ENCODE results near the gene TF.
A peak's percentile ranks its signal among the peaks of the same experiment; 100 is the strongest.
"Not testable (repeated sequence)": the region's sequence is repeated elsewhere in the genome, so short reads cannot be mapped to it uniquely, and the experiment has no call there.

TF gene

DNA sequence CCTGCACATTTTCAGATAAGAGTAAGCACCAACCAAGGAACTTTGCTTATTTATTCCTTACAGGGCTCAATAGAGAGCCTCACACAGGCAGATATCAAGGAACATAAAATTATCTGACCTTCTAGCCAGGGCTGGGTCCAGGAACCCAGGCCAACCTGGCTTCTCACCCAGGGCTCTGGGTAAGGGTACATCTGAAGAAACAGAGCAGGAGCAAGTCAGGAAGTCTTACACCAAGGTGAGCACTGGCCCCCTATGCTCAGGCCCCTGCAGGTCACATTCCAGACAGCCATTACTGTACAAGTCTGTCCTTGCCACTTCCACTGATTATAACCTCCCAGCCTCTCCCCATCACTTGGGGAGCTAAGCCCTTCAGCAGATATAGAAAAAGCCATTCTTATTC lies 19.1 kb downstream of the TF start:
- DNase-seq (ENCODE audit: low read depth) = no peak

DNA sequence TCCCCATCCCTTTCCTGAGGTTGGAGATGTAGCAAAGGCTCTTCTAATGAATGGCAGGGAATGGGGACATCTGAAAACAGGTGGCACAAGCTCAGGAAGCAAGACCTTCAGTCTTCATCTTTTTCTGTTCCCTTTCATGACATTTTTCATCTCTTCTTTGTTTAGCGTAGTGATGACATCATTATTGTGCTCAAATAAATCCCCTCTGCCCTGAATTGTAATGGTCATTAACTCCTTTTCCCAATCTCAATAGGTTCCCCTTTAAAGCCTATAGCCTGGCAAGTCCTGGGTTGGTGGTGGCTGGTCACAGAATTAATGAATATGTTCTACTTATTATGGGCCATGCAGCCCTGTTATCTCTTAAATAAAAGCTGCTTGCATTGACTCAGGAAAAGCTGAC lies 21.4 kb downstream of the TF start:
- no peak for DNase-seq (ENCODE audit: low read depth)

DNA sequence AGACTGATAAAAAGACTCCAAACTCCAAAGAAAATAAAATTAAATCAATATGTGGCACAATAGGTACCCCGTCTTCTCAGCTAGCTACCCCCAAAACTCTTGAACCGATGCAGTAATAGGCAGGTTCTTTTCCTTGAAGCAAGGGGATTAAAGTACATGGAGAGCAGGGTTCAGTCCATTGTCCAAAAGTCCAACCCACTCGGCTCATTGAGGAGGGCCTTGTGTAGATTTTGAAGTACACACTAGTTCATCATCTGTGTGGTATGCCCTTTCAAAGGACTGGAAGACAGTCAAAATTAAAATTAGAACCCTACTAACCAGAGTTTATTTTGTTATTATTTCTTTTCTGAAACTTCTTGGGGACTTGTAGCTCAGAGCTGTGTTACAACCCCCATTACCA lies 23.3 kb downstream of the TF start:
- DNase-seq (ENCODE audit: low read depth) = no peak

DNA sequence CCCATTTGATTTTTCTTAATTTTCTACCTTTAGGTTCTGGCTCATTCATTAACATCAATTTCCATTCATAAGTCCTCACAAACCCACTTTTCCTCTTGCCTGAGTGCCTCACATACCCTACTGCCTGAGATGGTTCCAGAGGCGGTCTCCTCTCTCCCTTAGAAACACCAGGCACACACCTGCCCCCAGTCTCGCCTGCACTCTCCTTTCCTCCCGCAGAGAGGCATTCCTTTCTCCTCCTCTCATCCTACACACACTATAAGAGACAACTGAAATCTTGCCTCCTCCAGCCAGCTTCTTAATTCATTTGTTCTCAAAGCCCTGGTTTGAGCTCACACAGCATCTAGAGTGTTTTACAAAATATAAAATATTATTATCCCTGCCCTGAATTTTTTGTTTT lies 27.5 kb downstream of the TF start:
- DNase-seq (ENCODE audit: low read depth) = no peak

DNA sequence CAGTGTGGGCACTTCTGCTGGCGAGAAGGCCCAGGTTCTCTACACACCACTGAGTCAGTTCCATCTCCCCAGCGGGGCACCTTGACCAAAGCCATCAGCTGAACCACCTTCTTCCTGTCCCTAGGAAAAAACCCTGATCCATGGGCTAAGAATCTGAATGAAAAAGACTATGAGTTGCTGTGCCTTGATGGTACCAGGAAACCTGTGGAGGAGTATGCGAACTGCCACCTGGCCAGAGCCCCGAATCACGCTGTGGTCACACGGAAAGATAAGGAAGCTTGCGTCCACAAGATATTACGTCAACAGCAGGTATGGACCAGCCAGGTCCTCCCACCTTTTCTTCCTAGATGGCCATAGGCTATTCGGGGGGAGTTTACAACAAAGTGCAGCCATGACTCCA lies 29.1 kb downstream of the TF start:
- no peak for DNase-seq (ENCODE audit: low read depth)

DNA sequence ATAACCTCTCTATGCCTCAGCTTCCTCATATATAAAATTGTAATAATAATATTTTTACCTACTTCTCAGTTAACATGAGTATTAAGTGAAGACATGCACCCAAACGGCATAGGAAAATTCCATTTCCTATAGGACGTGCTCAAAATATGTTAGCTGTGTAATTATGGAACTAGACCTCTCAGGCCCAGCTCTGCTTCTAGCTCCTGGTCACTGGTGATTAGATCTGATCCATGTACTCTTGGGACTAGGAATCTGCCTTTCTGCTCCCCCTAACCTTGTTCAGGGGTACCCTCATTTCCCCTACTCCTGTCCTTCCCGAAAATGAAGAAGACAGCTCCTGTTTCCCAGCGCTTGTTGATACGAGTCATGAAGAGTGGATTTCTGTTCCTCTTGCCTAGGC lies 29.6 kb downstream of the TF start:
- no peak for DNase-seq (ENCODE audit: low read depth)

DNA sequence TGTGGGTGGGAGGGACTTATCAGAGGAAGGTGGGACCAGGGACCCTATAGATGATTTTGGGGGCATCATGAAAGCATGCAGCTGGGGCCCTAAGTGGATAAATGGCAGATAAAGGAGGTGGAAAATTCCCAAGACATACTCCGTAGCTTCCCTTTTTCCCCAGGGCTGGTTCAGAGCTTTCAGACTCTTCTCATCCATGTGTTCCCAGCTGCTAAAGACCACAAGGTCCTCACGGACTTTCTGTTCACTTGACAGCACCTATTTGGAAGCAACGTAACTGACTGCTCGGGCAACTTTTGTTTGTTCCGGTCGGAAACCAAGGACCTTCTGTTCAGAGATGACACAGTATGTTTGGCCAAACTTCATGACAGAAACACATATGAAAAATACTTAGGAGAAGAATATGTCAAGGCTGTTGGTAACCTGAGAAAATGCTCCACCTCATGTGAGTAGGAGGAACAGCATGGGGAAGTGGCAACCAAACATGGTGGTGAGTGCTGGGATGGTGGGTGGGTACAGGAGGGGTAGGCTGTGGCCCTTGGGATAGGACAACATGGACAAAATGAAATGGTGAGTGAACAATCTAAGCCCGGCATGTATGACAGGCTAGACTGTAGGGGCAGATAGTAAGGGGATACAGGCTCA lies 30.7 kb downstream of the TF start:
- DNase-seq (ENCODE audit: low read depth) = no peak

DNA sequence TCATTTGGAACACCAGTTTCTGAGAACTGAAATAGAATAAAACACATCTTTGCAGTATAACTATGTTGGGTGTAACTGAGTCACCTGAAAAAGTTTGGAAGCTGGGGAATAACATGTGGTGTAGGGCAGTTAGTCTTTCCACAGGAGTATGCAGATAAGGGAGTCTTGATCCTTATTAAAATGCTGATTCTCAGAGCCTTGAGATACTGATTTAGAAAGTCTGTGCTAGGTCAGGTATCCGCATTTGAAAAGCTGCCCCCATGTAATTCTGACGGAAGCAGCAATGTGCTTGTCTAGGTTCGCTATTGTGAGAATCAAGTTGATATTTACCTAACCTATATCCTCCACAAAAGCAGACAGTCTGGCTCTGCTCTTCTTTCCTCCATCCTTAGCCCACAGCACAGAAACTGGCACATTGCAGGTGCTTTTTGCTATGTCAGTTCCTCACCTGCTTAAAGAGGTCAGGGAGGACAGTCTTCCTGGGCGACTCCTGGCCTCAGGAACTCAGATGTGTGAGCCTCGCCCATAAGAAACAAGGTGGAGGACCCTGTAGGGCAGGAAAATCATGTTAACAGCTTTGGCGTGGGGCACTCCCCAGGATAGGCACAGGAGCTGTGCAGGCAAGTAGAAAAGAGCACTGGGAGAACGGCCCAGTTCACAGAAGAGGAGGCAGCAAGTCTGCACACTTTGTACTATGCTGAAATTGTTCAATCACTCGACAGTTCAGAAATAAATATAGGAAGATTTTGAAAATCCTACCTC lies 31.8 kb downstream of the TF start:
- DNase-seq (ENCODE audit: low read depth) = no peak

DNA sequence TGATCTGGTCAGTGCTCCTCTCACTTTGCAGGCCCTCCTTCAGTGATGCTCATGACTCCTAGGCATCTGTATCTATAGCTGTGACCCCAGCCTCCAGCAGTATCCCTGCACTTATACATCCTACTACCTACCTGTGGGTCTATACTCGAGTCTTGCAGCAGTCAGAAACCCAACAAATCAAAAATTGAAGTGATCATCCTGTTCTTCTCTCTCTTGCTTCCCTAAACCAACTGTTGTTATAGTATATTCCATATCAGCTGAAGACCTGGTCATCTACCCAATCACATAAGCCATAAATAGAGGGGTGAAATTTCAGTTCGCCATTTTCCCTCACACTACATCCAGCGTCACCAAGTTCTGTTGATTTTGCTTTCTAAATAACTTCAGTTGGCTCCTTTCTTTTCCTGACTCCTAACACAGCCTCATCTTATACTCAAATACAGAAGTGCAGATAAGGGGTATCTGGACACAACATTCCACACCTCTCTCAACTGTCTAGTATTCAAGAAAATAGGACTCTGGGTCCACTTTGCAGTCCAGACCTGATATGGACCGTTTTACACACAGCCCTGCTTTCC lies 33.5 kb downstream of the TF start:
- DNase-seq (ENCODE audit: low read depth) = no peak

DNA sequence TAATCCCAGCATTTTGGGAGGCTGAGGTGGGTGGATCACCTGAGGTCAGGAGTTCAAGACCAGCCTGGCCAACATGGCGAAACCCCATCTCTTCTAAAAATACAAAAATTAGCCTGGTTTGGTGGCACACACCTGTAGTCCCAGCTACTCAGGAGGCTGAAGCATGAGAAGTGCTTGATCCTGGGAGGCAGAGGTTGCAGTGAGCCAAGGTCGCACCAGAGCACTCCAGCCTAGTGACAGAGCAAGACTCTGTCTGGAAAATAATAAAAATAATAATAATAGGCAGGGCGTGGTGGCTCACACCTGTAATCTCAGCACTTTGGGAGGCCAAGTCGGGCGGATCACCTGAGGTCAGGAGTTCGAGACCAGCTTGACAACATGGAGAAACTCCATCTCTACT lies 34.6 kb downstream of the TF start:
- not testable (repeated sequence) for DNase-seq (ENCODE audit: low read depth)

DNA sequence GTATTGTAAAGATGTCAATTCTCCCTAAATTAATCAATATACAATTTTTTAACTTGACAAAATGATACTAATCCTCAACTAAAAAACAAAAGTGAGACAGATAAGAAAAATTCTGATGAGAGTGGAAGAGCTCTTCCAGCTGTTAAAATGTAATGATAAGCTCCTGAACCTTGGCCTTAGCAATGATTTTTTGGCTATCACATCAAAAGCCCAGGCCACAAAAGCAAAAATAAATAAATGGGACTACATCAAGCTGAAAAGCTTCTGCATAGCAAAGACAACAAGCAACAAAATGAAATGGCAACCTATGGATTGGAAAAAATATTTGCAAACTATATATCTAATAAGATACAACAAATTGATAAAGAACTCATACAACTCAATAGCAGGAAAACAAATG lies 35.4 kb downstream of the TF start:
- DNase-seq (ENCODE audit: low read depth) = no peak

DNA sequence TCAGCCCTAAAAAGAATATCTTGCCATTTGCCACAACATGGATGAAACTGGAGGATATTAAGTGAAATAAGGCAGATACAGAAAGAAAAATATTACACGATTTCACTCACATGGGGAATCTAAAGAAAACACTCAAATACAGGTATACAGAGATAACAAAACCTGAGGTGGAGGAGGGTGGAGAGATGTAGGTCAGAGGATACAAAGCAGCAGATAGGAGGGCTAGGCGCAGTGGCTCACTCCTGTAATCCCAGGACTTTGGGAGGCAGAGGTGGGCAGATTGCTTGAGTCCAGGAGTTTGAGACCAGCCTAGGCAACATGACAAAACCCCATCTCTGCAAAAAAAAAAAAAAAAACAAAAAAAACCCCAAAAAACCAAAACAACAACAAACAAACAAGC lies 36.3 kb downstream of the TF start:
- no peak for DNase-seq (ENCODE audit: low read depth)

DNA sequence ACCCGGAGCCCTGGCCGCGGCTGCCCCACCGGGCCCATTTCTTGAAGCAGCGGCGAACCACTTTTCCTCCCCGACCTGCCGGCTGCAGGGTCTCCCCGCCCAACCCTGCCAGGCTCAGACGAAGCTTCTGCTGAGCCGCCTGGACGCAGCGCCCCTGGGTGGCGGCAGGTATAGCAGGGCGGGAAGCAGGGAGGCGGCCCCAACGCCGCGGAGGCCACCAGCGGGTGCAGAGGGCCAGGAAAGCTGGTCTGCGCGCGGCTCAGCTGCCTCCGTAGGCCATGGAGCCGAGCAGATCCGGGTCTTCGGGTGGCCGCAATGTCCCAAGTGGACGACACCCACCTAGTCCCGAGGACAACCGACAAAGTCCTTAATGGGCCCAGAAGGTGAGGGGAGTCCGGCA lies 37.6 kb downstream of the TF start:
- DNase-seq (ENCODE audit: low read depth) = no peak

DNA sequence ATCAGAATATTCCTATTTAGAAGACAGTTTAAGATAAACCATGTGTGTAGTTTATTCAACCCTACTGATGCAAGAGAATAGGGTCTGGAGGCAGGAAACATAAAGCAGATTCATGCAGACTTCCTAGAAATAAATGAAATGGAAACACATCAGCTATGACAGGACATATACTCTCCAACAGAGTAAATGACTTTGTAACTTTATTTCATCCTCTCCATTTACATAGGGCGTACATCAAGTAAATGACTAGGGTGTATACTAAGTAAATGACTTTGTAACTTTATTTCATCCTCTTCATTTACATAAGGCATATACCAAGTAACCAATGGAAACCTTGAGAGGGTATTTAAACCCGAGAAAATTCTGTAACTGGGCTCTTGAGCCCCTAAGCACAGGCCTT lies 41.8 kb downstream of the TF start:
- no peak for DNase-seq (ENCODE audit: low read depth)

DNA sequence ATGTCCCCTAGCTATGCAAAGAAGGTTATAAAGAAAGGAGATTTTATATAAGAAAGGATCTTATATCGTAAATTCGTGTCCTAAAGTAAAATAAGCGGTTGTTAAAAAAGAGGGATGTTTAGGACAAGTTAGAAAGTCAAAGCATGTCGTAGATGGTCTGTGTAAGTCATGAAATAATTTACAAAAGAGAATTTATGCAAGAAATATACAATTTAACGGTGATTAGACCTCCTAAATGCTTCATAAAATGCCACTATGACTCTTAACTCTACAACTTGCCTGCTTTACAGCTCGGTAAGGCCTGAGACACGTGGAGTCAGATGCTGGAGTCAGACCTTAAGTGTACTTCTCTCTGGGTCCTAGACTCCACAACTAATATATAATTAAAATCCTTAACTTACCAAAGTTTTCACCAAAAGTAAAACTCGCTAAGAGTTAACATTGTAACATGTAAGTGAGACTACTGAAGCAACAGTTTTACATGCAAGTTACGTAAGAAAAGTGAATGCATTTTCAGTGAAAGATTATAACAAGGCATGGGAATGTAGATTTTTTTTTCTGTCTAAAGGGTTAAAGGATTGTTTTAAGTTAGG lies 46.1 kb downstream of the TF start:
- DNase-seq (ENCODE audit: low read depth) = no peak

DNA sequence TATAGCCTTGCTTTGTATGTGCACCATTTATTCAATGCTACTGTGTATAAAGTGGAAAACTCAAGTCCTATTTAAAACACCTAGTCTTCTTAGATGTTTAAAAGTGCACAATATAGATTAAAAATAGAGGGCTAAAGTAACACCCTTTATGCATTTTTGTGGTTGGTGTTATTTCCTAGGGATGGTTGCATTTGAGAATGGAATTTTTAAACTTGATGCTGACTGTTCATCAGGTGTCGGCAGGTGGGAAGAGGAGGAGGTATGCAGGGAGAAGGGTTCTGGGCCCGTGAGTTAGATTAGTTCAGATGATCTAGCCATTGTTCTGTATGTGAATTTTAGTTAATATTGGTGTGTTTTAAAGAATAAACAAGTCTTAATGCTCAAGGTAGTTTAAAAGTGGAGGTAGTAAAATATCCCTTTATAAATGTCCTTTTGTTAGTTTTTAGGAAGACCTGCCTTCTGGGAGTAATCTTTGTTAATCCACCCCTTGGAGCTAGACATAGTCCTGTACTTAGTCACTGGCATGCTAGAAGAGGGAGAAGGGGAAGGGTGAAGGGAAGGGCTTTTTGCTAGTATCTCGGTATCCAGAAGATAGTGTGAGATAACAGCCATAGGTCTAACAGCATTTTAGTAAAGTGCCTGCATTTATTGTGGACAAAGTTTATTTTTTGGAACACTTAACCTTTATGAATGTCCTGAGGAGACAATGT lies 51.4 kb downstream of the TF start:
- no peak for DNase-seq (ENCODE audit: low read depth)

DNA sequence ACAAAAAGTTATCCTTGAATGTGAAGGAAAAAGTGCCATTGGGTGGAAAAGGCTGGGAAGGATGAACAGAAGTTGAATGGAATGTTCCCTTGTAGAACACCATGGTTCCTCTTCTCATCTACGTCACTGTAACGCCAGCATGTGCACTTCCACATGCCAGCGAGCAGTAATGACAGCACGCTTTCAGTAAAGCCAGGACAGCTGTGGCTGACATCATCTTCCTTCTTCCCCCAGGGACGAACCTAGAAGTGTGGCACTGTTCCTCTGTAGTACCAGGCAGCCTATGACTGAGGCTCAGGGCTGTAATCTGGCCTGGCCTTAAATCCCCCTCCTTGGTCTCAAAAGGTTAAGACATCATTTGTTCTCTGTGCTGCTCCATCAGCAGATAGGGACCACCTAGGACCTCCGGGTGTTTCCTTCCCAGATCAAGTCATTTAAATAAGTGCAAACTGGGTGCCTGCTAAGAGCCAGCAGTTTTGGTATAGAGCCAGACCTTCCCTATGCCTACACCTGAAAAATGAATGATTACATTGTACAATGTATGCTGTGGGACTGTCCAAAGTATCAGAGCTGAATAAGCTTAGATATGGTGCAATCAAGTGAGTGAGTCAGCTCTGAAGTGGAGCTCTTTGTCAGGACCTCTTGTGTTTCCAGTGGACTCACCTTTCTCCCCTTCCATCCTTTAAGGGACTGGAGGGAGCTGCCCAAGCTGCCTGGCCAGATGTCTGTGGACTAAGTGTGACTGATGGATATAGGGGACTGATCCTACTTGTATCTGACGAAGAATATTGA lies 53.8 kb downstream of the TF start:
- DNase-seq (ENCODE audit: low read depth) = no peak

DNA sequence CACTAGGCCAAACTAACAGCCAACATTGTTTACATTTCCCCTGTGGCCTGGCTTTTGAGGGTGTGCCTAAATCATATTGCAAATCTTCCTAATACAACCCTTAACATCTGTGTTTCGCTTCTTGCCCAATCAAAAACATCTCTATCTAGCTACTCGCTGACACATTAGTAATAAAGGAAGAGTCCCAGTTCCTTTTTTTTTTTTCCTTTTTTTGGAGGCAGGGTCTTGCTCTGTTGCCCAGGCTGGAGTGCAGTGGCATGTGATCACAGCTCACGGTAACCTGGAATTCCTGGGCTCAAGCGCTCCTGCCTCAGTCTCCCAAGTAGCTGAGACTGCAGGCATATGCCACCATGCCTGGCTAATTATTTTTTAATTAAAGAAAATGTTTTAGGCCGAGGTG lies 57.3 kb downstream of the TF start:
- DNase-seq (ENCODE audit: low read depth) = no peak

DNA sequence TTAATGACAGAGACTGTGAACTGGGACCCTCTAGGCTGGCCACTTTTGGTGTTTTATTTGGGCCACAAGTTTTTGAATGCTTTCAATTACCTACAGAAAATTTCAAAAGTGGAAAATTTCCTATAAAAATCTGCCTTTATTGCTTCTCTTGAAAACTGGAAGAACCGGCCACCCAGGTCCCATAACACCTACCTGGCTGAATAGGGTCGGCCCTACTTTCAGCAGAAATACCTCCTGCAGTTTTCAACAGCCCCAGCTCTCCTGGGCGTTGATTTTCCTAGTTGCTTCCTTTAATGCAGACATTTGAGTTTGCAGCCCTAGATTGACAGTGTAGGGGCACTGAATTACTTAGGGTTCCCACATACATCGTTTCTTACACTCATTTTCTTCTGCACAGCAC lies 58.7 kb downstream of the TF start:
- no peak for DNase-seq (ENCODE audit: low read depth)

DNA sequence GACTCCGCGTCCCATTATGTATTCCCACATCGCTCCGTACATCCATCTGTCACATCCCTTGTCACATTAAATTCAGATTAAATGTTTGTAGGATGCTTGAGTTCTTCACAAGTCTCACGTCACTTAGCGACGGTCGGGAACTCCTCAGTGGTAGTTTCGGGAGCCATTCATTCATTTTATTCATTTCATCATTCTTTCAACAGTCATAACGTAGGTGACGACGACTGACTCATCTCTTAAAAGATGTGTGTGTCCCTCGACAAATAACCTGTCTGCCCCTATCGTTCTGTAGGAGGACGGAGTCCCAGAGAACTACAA lies 59.1 kb downstream of the TF start:
- DNase-seq (ENCODE audit: low read depth) = no peak

DNA sequence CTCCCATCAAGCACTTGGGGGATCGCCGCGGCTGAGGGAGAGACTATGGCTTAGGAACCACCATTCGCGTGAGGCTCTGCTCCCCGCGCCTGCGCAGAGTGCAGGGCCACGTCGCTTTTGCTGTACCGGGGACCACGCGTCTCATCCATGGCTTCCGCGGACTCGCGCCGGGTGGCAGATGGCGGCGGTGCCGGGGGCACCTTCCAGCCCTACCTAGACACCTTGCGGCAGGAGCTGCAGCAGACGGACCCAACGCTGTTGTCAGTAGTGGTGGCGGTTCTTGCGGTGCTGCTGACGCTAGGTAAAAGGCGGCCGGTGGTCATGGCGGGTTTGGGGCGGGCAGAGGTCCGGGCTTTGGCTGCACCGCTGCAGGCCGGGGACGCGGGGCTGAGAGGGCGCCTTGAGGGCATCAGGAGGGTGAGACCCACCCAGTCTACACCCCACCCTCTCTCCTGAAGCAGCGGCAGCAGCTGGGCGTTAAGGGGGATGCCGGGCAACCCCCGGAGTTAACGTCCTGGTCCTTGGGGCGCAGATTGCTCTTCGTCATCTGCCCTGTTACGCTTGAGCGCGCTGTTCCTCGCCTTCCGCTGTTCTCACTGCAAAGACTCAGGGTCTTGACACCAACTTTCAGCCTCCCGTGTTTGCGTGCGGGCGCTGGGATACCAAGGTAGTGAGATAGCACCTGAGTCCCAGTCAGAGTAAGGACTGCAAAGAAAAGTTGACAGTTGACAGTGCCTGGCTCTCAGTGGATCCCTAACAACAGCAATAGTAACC lies 59.7 kb downstream of the TF start, which contains the start of gene SRPRB:
Gene SRPRB, plus strand, starts transcription at position 114 of the 774 bp plus-strand sequence. Its CDS starts 34 bp downstream, at position 148.
- peak; percentile 93 for DNase-seq (ENCODE audit: low read depth)
